Keratinocyte (primary cell): ENCODE data around the gene EXOC6B. TPM values are rescaled to one million over a fixed set of nuclear protein-coding genes. Genes with fewer than 3 reads are reported as not detected.

Source experiments
- DNase-seq: peaks from one replicate; pipeline ENCODE4 v3.0.0-alpha.2; 2011; ENCODE audit warnings: low read depth, missing footprints, low spot score
- FAIRE-seq: peaks from 2 replicates; lab custom pipeline; 2011; peaks lifted over from hg19 to GRCh38; lab: Jason Lieb, UNC
- H2AFZ ChIP-seq: 2 replicates; pipeline ENCODE4 v1.6.0; 2012; ENCODE audit warnings: low read length, control low read depth, inconsistent platforms; ENCODE audit not compliant: control insufficient read depth
- H3K27ac ChIP-seq: 2 replicates; pipeline ENCODE4 v1.5.1; 2011; ENCODE audit warnings: low read length; ENCODE audit not compliant: control insufficient read depth, insufficient read depth
- H3K27me3 ChIP-seq: 3 replicates; pipeline ENCODE4 v1.6.0; 2011; ENCODE audit warnings: low read length; ENCODE audit not compliant: control insufficient read depth, insufficient read depth; ENCODE audit errors: extremely low read depth
- H3K36me3 ChIP-seq, 2 experiments: 2 replicates in 1 of 2; 3 replicates in 1 of 2; pipeline ENCODE4 v1.5.1; 2011; ENCODE audit warnings: low read length in 2 of 2, mild to moderate bottlenecking in 1 of 2; ENCODE audit not compliant: control insufficient read depth in 2 of 2, insufficient read depth in 2 of 2; ENCODE audit errors: extremely low read depth in 1 of 2
- H3K4me1 ChIP-seq: 3 replicates; pipeline ENCODE4 v1.5.1; 2011; ENCODE audit warnings: low read length; ENCODE audit not compliant: control insufficient read depth, insufficient read depth; ENCODE audit errors: extremely low read depth
- H3K4me2 ChIP-seq: 3 replicates; pipeline ENCODE4 v1.6.0; 2011; ENCODE audit warnings: low read depth, low read length; ENCODE audit not compliant: control insufficient read depth, insufficient read depth; ENCODE audit errors: extremely low read depth
- H3K4me3 ChIP-seq, 3 experiments: fragments of 200-600 bp in 1 of 3; sonication (generic) in 1 of 3; 2 replicates in 2 of 3; 3 replicates in 1 of 3; pipeline ENCODE4 v1.5.1; 2011 to 2016; ENCODE audit warnings: low read length in 3 of 3, mild to moderate bottlenecking in 3 of 3, control low read depth in 2 of 3, inconsistent platforms in 1 of 3, low read depth in 1 of 3, mixed read lengths in 1 of 3, mixed run types in 1 of 3, moderate library complexity in 1 of 3; ENCODE audit not compliant: control insufficient read depth in 2 of 3, insufficient read depth in 2 of 3; ENCODE audit errors: extremely low read depth in 1 of 3
- H3K79me2 ChIP-seq: 2 replicates; pipeline ENCODE4 v1.6.0; 2012; ENCODE audit warnings: low read length; ENCODE audit not compliant: control insufficient read depth, insufficient read depth
- H3K9ac ChIP-seq: 3 replicates; pipeline ENCODE4 v1.6.0; 2011; ENCODE audit warnings: low read length; ENCODE audit not compliant: control insufficient read depth, insufficient read depth; ENCODE audit errors: extremely low read depth
- H3K9me1 ChIP-seq: 3 replicates; pipeline ENCODE4 v1.6.0; 2011; ENCODE audit warnings: low read length; ENCODE audit not compliant: control insufficient read depth, insufficient read depth; ENCODE audit errors: extremely low read depth
- H3K9me3 ChIP-seq: 2 replicates; pipeline ENCODE4 v1.5.1; 2012; ENCODE audit warnings: low read depth, low read length; ENCODE audit not compliant: control insufficient read depth
- H4K20me1 ChIP-seq: 3 replicates; pipeline ENCODE4 v1.6.0; 2011; ENCODE audit warnings: low read length; ENCODE audit not compliant: control insufficient read depth, insufficient read depth; ENCODE audit errors: extremely low read depth
- CTCF ChIP-seq, 3 experiments: IDR thresholded peaks in 1 of 3; conservative IDR thresholded peaks in 1 of 3; optimal IDR thresholded peaks in 1 of 3; 2 replicates in 2 of 3; 3 replicates in 1 of 3; pipeline versions ENCODE3 to v1.5.1; 2011; ENCODE audit warnings: low read length in 3 of 3, mild to moderate bottlenecking in 3 of 3, moderate library complexity in 2 of 3, control low read depth in 1 of 3, inconsistent platforms in 1 of 3; ENCODE audit not compliant: insufficient read depth in 2 of 3; ENCODE audit errors: extremely low read depth in 1 of 3
- EZH2 ChIP-seq: IDR thresholded peaks from one replicate; pipeline ENCODE4 v1.6.1; 2012; ENCODE audit warnings: inconsistent platforms, mild to moderate bottlenecking, low read length, moderate library complexity
- dilution Hi-C: fragments of 300-500 bp; cut with MboI; formaldehyde crosslinking; loops from one replicate; pipeline ENCODE4 v1.7.0; 2020; ENCODE audit warnings: low sequenced_read_pairs; ENCODE audit not compliant: extremely low pct_ligation_motif_present
- polyA plus RNA-seq, 5 experiments: library from polyadenylated mRNA; depleted of rRNA in 3 of 5; stranded (reverse) in 3 of 5; stranded (forward) in 1 of 5; unstranded in 1 of 5; fragments of >200 nt; gene quantifications; 1 replicate in 1 of 5; 2 replicates in 3 of 5; 3 replicates in 1 of 5; pipeline versions ENCODE4 v1.2.1 to v1.2.3, GENCODE V29; 2011 to 2012; ENCODE audit warnings: missing spikeins in 2 of 5, low read depth in 1 of 5, low replicate concordance in 1 of 5

EXOC6B gene
- polyA plus RNA-seq, 1 donor (not counting 4 experiments of a cell fraction or from before 2014, with no cell fraction given): 37.3 TPM

- no peak for FAIRE-seq
- no peak overlapping the region for H3K4me2 ChIP-seq
These were observed 246.1 kb downstream of the EXOC6B start for GRCh38 chr2:72579591-72580180.

GRCh38 chr2:72576861-72577260 is 249.0 kb downstream of the EXOC6B start:
- no peak overlapping the region for H3K4me3 ChIP-seq
- no peak overlapping the region for H3K9ac ChIP-seq

More at GRCh38 chr2:72579591-72580180, 246.1 kb downstream of the EXOC6B start:
- Histone ChIP-seq H4K20me1 (no peaks in the 10 kb centered on the region), H3K9ac (no peak overlapping the region), H3K27ac (no peak overlapping the region), H2AFZ (no peak overlapping the region), H3K9me1 (no peaks in the 10 kb centered on the region), H3K36me3 (no peaks in the 10 kb centered on the region), H3K79me2 (peaks cover 2% of the 10 kb centered on the region), H3K4me3 (no peak overlapping the region), H3K4me1 (no peaks in the 10 kb centered on the region), H3K27me3 (no peaks in the 10 kb centered on the region), H3K9me3 (no peaks in the 10 kb centered on the region)
- TF ChIP-seq EZH2: no peak
- peak in 1 of 3 experiments; percentile 38 for TF ChIP-seq CTCF (optimal IDR thresholded peaks at IDR 0.05 in 1 of 3, IDR thresholded peaks at IDR 0.05 in 1 of 3, conservative IDR thresholded peaks at IDR 0.05 in 1 of 3; ENCODE audit: extremely low read depth in 1 of 3, insufficient read depth in 2 of 3, low read length in 3 of 3)
- dilution Hi-C loops: no loop called here
- no peak for DNase-seq

GRCh38 chr2:72576459-72576858 is 249.4 kb downstream of the EXOC6B start:
- Histone ChIP-seq H3K27me3 (no peaks in the 10 kb centered on the region), H3K36me3 (no peaks in the 10 kb centered on the region), H3K9ac (no peak overlapping the region), H3K4me3 (no peak overlapping the region), H3K4me1 (no peaks in the 10 kb centered on the region), H3K27ac (no peak overlapping the region), H3K9me1 (no peaks in the 10 kb centered on the region), H3K4me2 (no peak overlapping the region), H3K79me2 (no peaks in the 10 kb centered on the region), H4K20me1 (no peaks in the 10 kb centered on the region), H2AFZ (no peak overlapping the region), H3K9me3 (no peaks in the 10 kb centered on the region)
- DNase-seq (no peak), FAIRE-seq (no peak)
- TF ChIP-seq EZH2: no peak
- no peak for TF ChIP-seq CTCF (optimal IDR thresholded peaks at IDR 0.05 in 1 of 3, IDR thresholded peaks at IDR 0.05 in 1 of 3, conservative IDR thresholded peaks at IDR 0.05 in 1 of 3; ENCODE audit: extremely low read depth in 1 of 3, insufficient read depth in 2 of 3, low read length in 3 of 3)
- dilution Hi-C loops: no loop called here

More at GRCh38 chr2:72576861-72577260, 249.0 kb downstream of the EXOC6B start:
- no peak for TF ChIP-seq EZH2
- H2AFZ ChIP-seq: no peak overlapping the region
- no peak overlapping the region for H3K4me2 ChIP-seq
- no peak overlapping the region for H3K27ac ChIP-seq
- dilution Hi-C loops: no loop called here
- H3K4me1 ChIP-seq: no peaks in the 10 kb centered on the region
- no peaks in the 10 kb centered on the region for H3K79me2 ChIP-seq
- DNase-seq (no peak), FAIRE-seq (no peak)
- H3K9me1 ChIP-seq: no peaks in the 10 kb centered on the region
- H3K9me3 ChIP-seq: no peaks in the 10 kb centered on the region
- H4K20me1 ChIP-seq: no peaks in the 10 kb centered on the region
- no peaks in the 10 kb centered on the region for H3K36me3 ChIP-seq
- H3K27me3 ChIP-seq: no peaks in the 10 kb centered on the region
